Thyroid gland (tissue), 4 donors: Measurements from ENCODE around the gene ANXA2R. TPM values are rescaled to one million over a fixed set of nuclear protein-coding genes. Genes with fewer than 3 reads are reported as not detected.

Experiments used
- DNase-seq, 2 donors: peaks; one replicate each; pipeline ENCODE4 v3.0.0-alpha.2; 2019
- H3K27ac ChIP-seq, 3 donors: fragments of 200-600 bp; sonication (generic); 1 replicate in 2 of 3; 2 replicates in 1 of 3; pipeline ENCODE4 v1.5.1; 2016 to 2019; ENCODE audit warnings: mild to moderate bottlenecking in 1 of 3, moderate library complexity in 1 of 3
- H3K27me3 ChIP-seq: fragments of 200-600 bp; sonication (generic); one replicate; pipeline ENCODE4 v1.5.1; 2019
- H3K36me3 ChIP-seq, 2 donors: fragments of 200-600 bp; sonication (generic); one replicate each; pipeline ENCODE4 v1.5.1; 2016 to 2019
- H3K4me1 ChIP-seq, 2 donors: fragments of 200-600 bp; sonication (generic); one replicate each; pipeline ENCODE4 v1.5.1; 2017 to 2019
- H3K4me3 ChIP-seq, 3 donors: fragments of 200-600 bp; sonication (generic); replicated peaks in 1 of 3; 1 replicate in 2 of 3; 2 replicates in 1 of 3; pipeline ENCODE4 v1.5.1; 2016; ENCODE audit warnings: mild to moderate bottlenecking in 1 of 3
- H3K9me3 ChIP-seq: fragments of 200-600 bp; sonication (generic); one replicate; pipeline ENCODE4 v1.5.1; 2017
- POLR2A ChIP-seq, 2 donors: fragments of 450-650 bp; IDR thresholded peaks; one replicate each; pipeline ENCODE4 v1.6.1; 2017; ENCODE audit warnings: antibody characterized with exemption in 2 of 2, mild to moderate bottlenecking in 2 of 2, moderate library complexity in 1 of 2
- whole genome bisulfite sequencing, 2 donors: methylation state at CpG; one replicate each; pipeline ENCODE4 v1.1.5; 2017; 5-methylcytosine and 5-hydroxymethylcytosine counted together
- intact Hi-C: fragments of 100-400 bp; cut with DNase I; formaldehyde crosslinking; loops from one replicate; pipeline ENCODE4 v1.15.1; 2023
- total RNA-seq, 4 donors: library from RNA; depleted of rRNA; stranded (reverse); fragments of >200 nt; gene quantifications; one replicate each; pipeline ENCODE4 v1.2.3, GENCODE V29; 2016
- TF ChIP-seq, protein P1 (sequence below), 6 experiments: fragments of 200-600 bp in 3 of 6; fragments of 450-650 bp in 3 of 6; sonication (generic) in 3 of 6; IDR thresholded peaks; one replicate each; pipeline ENCODE4 v1.5.1; 2016 to 2019; ENCODE audit warnings: antibody characterized with exemption in 6 of 6, mild to moderate bottlenecking in 2 of 6, inconsistent platforms in 1 of 6, moderate library complexity in 1 of 6

Gene ANXA2R
- total RNA-seq, 4 donors from 2014 or later, result 1.2 to 6.3 (median 4.0) TPM

DNA sequence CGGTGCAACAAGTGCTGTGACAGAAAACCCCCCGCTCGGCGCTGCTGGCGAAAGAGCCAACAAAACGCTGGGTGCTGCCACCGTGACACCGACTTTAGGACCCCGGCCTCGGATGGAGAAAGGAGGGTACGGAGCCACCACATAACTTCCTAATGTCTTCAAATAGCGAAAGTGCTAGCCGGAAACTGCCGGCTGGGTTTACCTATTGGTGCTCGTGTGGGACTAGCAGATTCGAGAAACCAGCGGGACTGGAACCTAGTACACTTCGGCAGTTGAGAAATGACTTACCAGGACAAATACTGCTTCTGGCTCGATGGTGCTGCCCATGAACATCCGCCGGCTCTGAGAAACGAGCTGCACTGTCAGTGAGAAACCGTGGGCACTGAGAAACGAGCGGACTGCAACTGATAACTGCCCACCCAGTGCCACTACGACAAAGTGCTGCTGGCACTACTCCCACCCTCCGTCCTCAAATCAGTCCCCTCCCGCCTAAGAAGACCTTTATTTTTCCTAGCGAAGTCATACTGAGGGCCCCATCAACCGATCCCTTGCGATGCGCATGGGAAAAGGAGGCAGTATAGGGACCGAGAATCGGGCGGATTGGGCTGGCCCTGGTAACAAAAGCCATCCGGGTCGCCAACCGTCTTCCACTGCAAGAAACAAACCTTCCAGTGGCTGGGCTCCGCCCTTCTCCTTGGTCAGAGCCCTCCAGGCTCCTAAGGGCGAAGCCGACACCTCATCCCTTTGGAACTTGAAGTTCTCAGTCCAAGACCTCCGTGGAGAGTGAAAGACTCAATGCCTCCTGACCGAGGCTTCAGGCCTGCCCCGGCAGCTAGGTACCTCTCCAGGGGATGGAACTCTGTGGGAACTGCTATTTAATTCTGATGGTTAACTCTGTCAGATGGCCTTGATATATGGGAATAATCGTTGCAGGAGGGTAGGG is 27.0 kb upstream of the ANXA2R start:
- H3K4me1 ChIP-seq, result peaks cover 34 to 38% of the 10 kb centered on the region in 2 donors
- no peaks in the 10 kb centered on the region for H3K9me3 ChIP-seq
- peak overlapping the region; percentile 27 to 85 (median 85) for H3K4me3 ChIP-seq
- WGBS, 2 donors, result 2% methylated on average over 27 to 45 of the region's 45 CpGs
- peaks cover 9 to 10% of the 10 kb centered on the region in 2 donors for H3K36me3 ChIP-seq
- DNase-seq, result peak; percentile 89 to 91
- intact Hi-C loops, result no loop called here
- H3K27ac ChIP-seq, result peak overlapping the region; percentile 97 to 100 (median 100)
- H3K27me3 ChIP-seq, result no peaks in the 10 kb centered on the region
- TF ChIP-seq, protein P1, sequence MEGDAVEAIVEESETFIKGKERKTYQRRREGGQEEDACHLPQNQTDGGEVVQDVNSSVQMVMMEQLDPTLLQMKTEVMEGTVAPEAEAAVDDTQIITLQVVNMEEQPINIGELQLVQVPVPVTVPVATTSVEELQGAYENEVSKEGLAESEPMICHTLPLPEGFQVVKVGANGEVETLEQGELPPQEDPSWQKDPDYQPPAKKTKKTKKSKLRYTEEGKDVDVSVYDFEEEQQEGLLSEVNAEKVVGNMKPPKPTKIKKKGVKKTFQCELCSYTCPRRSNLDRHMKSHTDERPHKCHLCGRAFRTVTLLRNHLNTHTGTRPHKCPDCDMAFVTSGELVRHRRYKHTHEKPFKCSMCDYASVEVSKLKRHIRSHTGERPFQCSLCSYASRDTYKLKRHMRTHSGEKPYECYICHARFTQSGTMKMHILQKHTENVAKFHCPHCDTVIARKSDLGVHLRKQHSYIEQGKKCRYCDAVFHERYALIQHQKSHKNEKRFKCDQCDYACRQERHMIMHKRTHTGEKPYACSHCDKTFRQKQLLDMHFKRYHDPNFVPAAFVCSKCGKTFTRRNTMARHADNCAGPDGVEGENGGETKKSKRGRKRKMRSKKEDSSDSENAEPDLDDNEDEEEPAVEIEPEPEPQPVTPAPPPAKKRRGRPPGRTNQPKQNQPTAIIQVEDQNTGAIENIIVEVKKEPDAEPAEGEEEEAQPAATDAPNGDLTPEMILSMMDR (IDR thresholded peaks at IDR 0.05), result no peak
- peak; percentile 40 to 83 for TF ChIP-seq POLR2A (IDR thresholded peaks at IDR 0.05)

- TF ChIP-seq, protein P1 (IDR thresholded peaks at IDR 0.05), result no peak
- intact Hi-C loops, result no loop called here
- Histone ChIP-seq H3K4me1 (peaks cover 34 to 41% of the 10 kb centered on the region in 2 donors), H3K9me3 (no peaks in the 10 kb centered on the region), H3K4me3 (peak overlapping the region; percentile 27 to 85 (median 85)), H3K27me3 (no peaks in the 10 kb centered on the region), H3K27ac (peak overlapping the region; percentile 97 to 100 (median 100)), H3K36me3 (peaks cover 4% of the 10 kb centered on the region in 2 donors)
- WGBS, 2 donors, result 0% methylated on average over 33 to 56 of the region's 75 CpGs
- DNase-seq, result peak; percentile 69 to 74
Measured at GRCh38 chr5:43065948-43066798, 26.1 kb upstream of the ANXA2R start.

- Histone ChIP-seq H3K36me3 (no peaks in the 10 kb centered on the region), H3K9me3 (no peaks in the 10 kb centered on the region), H3K27ac (peak overlapping the region; percentile 97 to 100 (median 100)), H3K27me3 (no peaks in the 10 kb centered on the region), H3K4me1 (peaks cover 32 to 38% of the 10 kb centered on the region in 2 donors), H3K4me3 (peak overlapping the region; percentile 25 to 85 (median 85))
- intact Hi-C loops, result no loop called here
- TF ChIP-seq, protein P1 (IDR thresholded peaks at IDR 0.05), result no peak
- no peak for TF ChIP-seq POLR2A (IDR thresholded peaks at IDR 0.05)
- DNase-seq, result no peak
- WGBS, 2 donors, result 2 to 4% methylated on average over 18 of the region's 18 CpGs
Measured at GRCh38 chr5:43065387-43065947, 25.3 kb upstream of the ANXA2R start.

- no peak for DNase-seq
- H3K27me3 ChIP-seq, result no peaks in the 10 kb centered on the region
- H3K4me1 ChIP-seq, result peaks cover 20 to 21% of the 10 kb centered on the region in 2 donors
- H3K4me3 ChIP-seq, result no peak overlapping the region
- whole genome bisulfite sequencing, 2 donors, result 73 to 83% methylated on average over 10 to 12 of the region's 12 CpGs
- no peaks in the 10 kb centered on the region for H3K9me3 ChIP-seq
- H3K36me3 ChIP-seq, result no peaks in the 10 kb centered on the region
- peak overlapping the region in 2 of 3 donors; percentile 97 to 100 for H3K27ac ChIP-seq
- intact Hi-C loops, result no loop called here
- TF ChIP-seq POLR2A (IDR thresholded peaks at IDR 0.05), result no peak
- TF ChIP-seq, protein P1 (IDR thresholded peaks at IDR 0.05), result no peak
Measured at GRCh38 chr5:43063721-43064171, 23.6 kb upstream of the ANXA2R start.
